Measurements from ENCODE around the gene DEPDC7.

DEPDC7 gene

GRCh38 chr11:33072465-33072864 lies 56.8 kb downstream of the DEPDC7 start:
- Mint-ChIP-seq H3K27ac (no peak overlapping the region), H3K4me1 (no peaks in the 10 kb centered on the region), H3K27me3 (ENCODE audit: low read depth) (no peaks in the 10 kb centered on the region), H3K36me3 (ENCODE audit: low read depth) (peaks cover 74% of the 10 kb centered on the region), H3K4me3 (no peak overlapping the region), H3K9me3 (no peaks in the 10 kb centered on the region)
- no peak for TF ChIP-seq CTCF (IDR thresholded peaks at IDR 0.05; ENCODE audit: unreplicated experiment in 3 of 3)
